SK-N-SH (cell line): ENCODE measurements around the gene STRBP. TPM values are rescaled to one million over a fixed set of nuclear protein-coding genes. Genes with fewer than 3 reads are reported as not detected.

Experiments
- CTCF ChIA-PET: fragments of 300-600, 350-600 bp; formaldehyde crosslinking; extraction: SDS; loops from one replicate; lab custom pipeline; 2021; lab: Yijun Ruan, JAX
- POLR2A ChIA-PET: fragments of 350-600 bp; sonication (Branson Sonifier 250); formaldehyde crosslinking; extraction: SDS; loops from one replicate; lab custom pipeline; 2020; ENCODE audit warnings: antibody characterized with exemption, inconsistent platforms; lab: Yijun Ruan, JAX
- DNase-seq: peaks from one replicate; pipeline ENCODE4 v3.0.0; 2012
- H2AFZ ChIP-seq: fragments of 200-600 bp; sonication (generic); 2 replicates; pipeline ENCODE4 v1.8.1; 2016; ENCODE audit warnings: antibody characterized with exemption, mild to moderate bottlenecking, low read depth
- H3F3A ChIP-seq: fragments of 200-600 bp; sonication (generic); replicated peaks from 2 replicates; pipeline ENCODE3; 2016; ENCODE audit warnings: antibody characterized with exemption, mild to moderate bottlenecking; ENCODE audit not compliant: insufficient read depth
- H3K27ac ChIP-seq, 2 experiments: fragments of 200-500 bp in 1 of 2; fragments of 200-600 bp in 1 of 2; sonication (Bioruptor generic) in 1 of 2; sonication (generic), shearing (Covaris generic) in 1 of 2; 2 replicates each; pipeline versions ENCODE4 v1.5.1 to v1.6.1; 2014 to 2016; ENCODE audit warnings: low read depth in 2 of 2, inconsistent platforms in 1 of 2, low read length in 1 of 2, mild to moderate bottlenecking in 1 of 2, mixed read lengths in 1 of 2
- H3K27me3 ChIP-seq: fragments of 200-600 bp; sonication (generic), shearing (Covaris generic); 2 replicates; pipeline ENCODE4 v1.6.1; 2016; ENCODE audit warnings: mixed run types; ENCODE audit not compliant: insufficient read depth
- H3K36me3 ChIP-seq, 2 experiments: fragments of 200-500 bp in 1 of 2; fragments of 200-600 bp in 1 of 2; sonication (Bioruptor generic) in 1 of 2; sonication (generic) in 1 of 2; replicated peaks in 1 of 2; 2 replicates each; pipeline versions ENCODE3 to v1.5.1; 2014 to 2016; ENCODE audit warnings: low read length in 1 of 2, mild to moderate bottlenecking in 1 of 2; ENCODE audit not compliant: insufficient read depth in 2 of 2, control insufficient read depth in 1 of 2
- H3K4me1 ChIP-seq, 2 experiments: fragments of 200-500 bp in 1 of 2; fragments of 200-600 bp in 1 of 2; sonication (Bioruptor generic) in 1 of 2; sonication (generic), shearing (Covaris generic) in 1 of 2; 2 replicates each; pipeline versions ENCODE4 v1.5.1 to v1.6.1; 2014 to 2016; ENCODE audit warnings: low read depth in 1 of 2, low read length in 1 of 2, mixed run types in 1 of 2; ENCODE audit not compliant: insufficient read depth in 2 of 2, control insufficient read depth in 1 of 2
- H3K4me2 ChIP-seq: fragments of 200-600 bp; sonication (generic), shearing (Covaris generic); 2 replicates; pipeline ENCODE4 v1.6.1; 2017; ENCODE audit warnings: mixed run types
- H3K4me3 ChIP-seq, 2 experiments: fragments of 200-500 bp in 1 of 2; fragments of 200-600 bp in 1 of 2; sonication (Bioruptor generic) in 1 of 2; sonication (generic), shearing (Covaris generic) in 1 of 2; 2 replicates each; pipeline versions ENCODE4 v1.5.1 to v1.8.1; 2014 to 2016; ENCODE audit warnings: low read depth in 2 of 2, inconsistent platforms in 1 of 2, low read length in 1 of 2, mild to moderate bottlenecking in 1 of 2, mixed read lengths in 1 of 2, moderate library complexity in 1 of 2
- H3K79me2 ChIP-seq: fragments of 200-600 bp; sonication (generic); 2 replicates; pipeline ENCODE4 v1.8.1; 2017; ENCODE audit warnings: mild to moderate bottlenecking; ENCODE audit not compliant: insufficient read depth
- H3K9ac ChIP-seq: fragments of 200-600 bp; sonication (generic); 2 replicates; pipeline ENCODE4 v1.6.1; 2017; ENCODE audit warnings: mixed run types
- H3K9me2 ChIP-seq: fragments of 200-600 bp; sonication (generic); 2 replicates; pipeline ENCODE4 v1.6.1; 2017; ENCODE audit warnings: mixed run types
- H3K9me3 ChIP-seq: fragments of 200-600 bp; sonication (generic); 2 replicates; pipeline ENCODE4 v1.6.1; 2017; ENCODE audit warnings: mixed run types, mild to moderate bottlenecking, moderate library complexity
- H4K20me1 ChIP-seq: fragments of 200-600 bp; sonication (generic); 2 replicates; pipeline ENCODE4 v1.6.1; 2017; ENCODE audit warnings: mild to moderate bottlenecking, mixed run types; ENCODE audit not compliant: insufficient read depth
- CTCF ChIP-seq: fragments of 200-600 bp; sonication (generic); IDR thresholded peaks from 2 replicates; pipeline ENCODE4 v1.6.1; 2017; ENCODE audit warnings: antibody characterized with exemption, mild to moderate bottlenecking, moderate library complexity
- EP300 ChIP-seq, 2 experiments: IDR thresholded peaks; 2 replicates each; pipeline versions ENCODE4 v1.4.0 to v1.6.1; 2012; ENCODE audit warnings: borderline replicate concordance in 1 of 2, low read depth in 1 of 2, low read length in 1 of 2
- FOSL2 ChIP-seq: IDR thresholded peaks from 2 replicates; pipeline ENCODE4 v1.4.0; 2012; ENCODE audit warnings: low read depth, mild to moderate bottlenecking, moderate library complexity, borderline replicate concordance
- FOXM1 ChIP-seq: IDR thresholded peaks from 2 replicates; pipeline ENCODE4 v1.4.0; 2012; ENCODE audit warnings: low read depth, mild to moderate bottlenecking
- GABPA ChIP-seq: IDR thresholded peaks from 2 replicates; pipeline ENCODE4 v1.4.0; 2012; ENCODE audit warnings: low read depth, mild to moderate bottlenecking
- MXI1 ChIP-seq: IDR thresholded peaks from 2 replicates; pipeline ENCODE4 v1.6.1; 2012; ENCODE audit warnings: mild to moderate bottlenecking, low read depth, low read length, improper control_type of control experiment
- POLR2AphosphoS5 ChIP-seq: IDR thresholded peaks from 2 replicates; pipeline ENCODE4 v1.6.1; 2012; ENCODE audit warnings: low read depth, low read length
- RAD21 ChIP-seq: IDR thresholded peaks from 2 replicates; pipeline ENCODE4 v1.6.1; 2012; ENCODE audit warnings: mild to moderate bottlenecking, low read length
- RCOR1 ChIP-seq: fragments of 150-350 bp; IDR thresholded peaks from 2 replicates; pipeline ENCODE4 v1.6.1; 2017; ENCODE audit warnings: antibody characterized with exemption, low read length
- REST ChIP-seq: IDR thresholded peaks from 2 replicates; pipeline ENCODE4 v1.6.1; 2012; ENCODE audit warnings: mild to moderate bottlenecking, low read depth, low read length, moderate library complexity
- RFX5 ChIP-seq: IDR thresholded peaks from 2 replicates; pipeline ENCODE4 v1.6.1; 2012; ENCODE audit warnings: mild to moderate bottlenecking, improper control_type of control experiment, low read length
- RXRA ChIP-seq: IDR thresholded peaks from 2 replicates; pipeline ENCODE4 v1.4.0; 2012; ENCODE audit warnings: low read depth, mild to moderate bottlenecking, borderline replicate concordance
- SIN3A ChIP-seq: IDR thresholded peaks from 2 replicates; pipeline ENCODE4 v1.6.1; 2012; ENCODE audit warnings: low read depth, mild to moderate bottlenecking, low read length, moderate library complexity, borderline replicate concordance
- SMC3 ChIP-seq: IDR thresholded peaks from 2 replicates; pipeline ENCODE4 v1.6.1; 2012; ENCODE audit warnings: low read depth, low read length, improper control_type of control experiment
- TCF12 ChIP-seq: IDR thresholded peaks from 2 replicates; pipeline ENCODE4 v1.4.0; 2012
- USF1 ChIP-seq: IDR thresholded peaks from 2 replicates; pipeline ENCODE4 v1.4.0; 2012; ENCODE audit warnings: low read depth, borderline replicate concordance
- YY1 ChIP-seq: IDR thresholded peaks from 2 replicates; pipeline ENCODE4 v1.4.0; 2012; ENCODE audit warnings: low read depth, mild to moderate bottlenecking
- WGBS: methylation state at CpG from one replicate; pipeline ENCODE4 v1.1.6; 2017; ENCODE audit warnings: low lambda C conversion rate; 5-methylcytosine and 5-hydroxymethylcytosine counted together
- polyA plus RNA-seq, 3 experiments: library from polyadenylated mRNA; depleted of rRNA; stranded (reverse); fragments of >200 nt; gene quantifications; 2 replicates each; pipeline ENCODE4 v1.2.3, GENCODE V29; 2012
- TF ChIP-seq, protein P1 (sequence below): fragments of 150-350 bp; IDR thresholded peaks from 2 replicates; pipeline ENCODE4 v1.6.1; 2017; ENCODE audit warnings: antibody characterized with exemption, low read length, low read depth, borderline replicate concordance
- TF ChIP-seq, protein P2 (sequence below): fragments of 150-350 bp; IDR thresholded peaks from 2 replicates; pipeline ENCODE4 v1.6.1; 2016; ENCODE audit warnings: mild to moderate bottlenecking, low read depth, low read length
- TF ChIP-seq, protein P3 (sequence below): IDR thresholded peaks from 2 replicates; pipeline ENCODE4; 2012

STRBP gene
- polyA plus RNA-seq, 1 of the 3 experiments (the other 2 are of a cell fraction), result 5.9 TPM

- Histone ChIP-seq H4K20me1 (no peaks in the 10 kb centered on the region), H3K4me2 (no peak overlapping the region; the same call in 1 of the 2 replicates), H3K9me3 (no peaks in the 10 kb centered on the region), H3K9ac (no peak overlapping the region), H3K9me2 (no peaks in the 10 kb centered on the region), H3K79me2 (no peaks in the 10 kb centered on the region), H3K4me3 (no peak overlapping the region), H3K36me3 (no peaks in the 10 kb centered on the region), H3K27ac (no peak overlapping the region), H3K4me1 (no peaks in the 10 kb centered on the region; a peak in 1 of 4 replicates), H2AFZ (no peak overlapping the region), H3F3A (no peaks in the 10 kb centered on the region), H3K27me3 (peaks cover 5% of the 10 kb centered on the region; the same call in 1 of the 2 replicates)
- ChIA-PET CTCF (interaction anchor here (1.9 kb wide), 1 partner anchor 67 kb away, joined by 8 read pairs; no protein-coding TSS in a partner anchor), POLR2A (no interaction called here)
- no peak for TF ChIP-seq FOXM1
- TF ChIP-seq RFX5, result no peak
- no peak for TF ChIP-seq USF1
- TF ChIP-seq SIN3A, result no peak
- no peak for TF ChIP-seq YY1
- no peak for TF ChIP-seq FOSL2
- TF ChIP-seq RCOR1, result no peak
- TF ChIP-seq, protein P1, sequence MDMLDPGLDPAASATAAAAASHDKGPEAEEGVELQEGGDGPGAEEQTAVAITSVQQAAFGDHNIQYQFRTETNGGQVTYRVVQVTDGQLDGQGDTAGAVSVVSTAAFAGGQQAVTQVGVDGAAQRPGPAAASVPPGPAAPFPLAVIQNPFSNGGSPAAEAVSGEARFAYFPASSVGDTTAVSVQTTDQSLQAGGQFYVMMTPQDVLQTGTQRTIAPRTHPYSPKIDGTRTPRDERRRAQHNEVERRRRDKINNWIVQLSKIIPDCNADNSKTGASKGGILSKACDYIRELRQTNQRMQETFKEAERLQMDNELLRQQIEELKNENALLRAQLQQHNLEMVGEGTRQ, result no peak
- TF ChIP-seq REST, result no peak
- TF ChIP-seq, protein P2, sequence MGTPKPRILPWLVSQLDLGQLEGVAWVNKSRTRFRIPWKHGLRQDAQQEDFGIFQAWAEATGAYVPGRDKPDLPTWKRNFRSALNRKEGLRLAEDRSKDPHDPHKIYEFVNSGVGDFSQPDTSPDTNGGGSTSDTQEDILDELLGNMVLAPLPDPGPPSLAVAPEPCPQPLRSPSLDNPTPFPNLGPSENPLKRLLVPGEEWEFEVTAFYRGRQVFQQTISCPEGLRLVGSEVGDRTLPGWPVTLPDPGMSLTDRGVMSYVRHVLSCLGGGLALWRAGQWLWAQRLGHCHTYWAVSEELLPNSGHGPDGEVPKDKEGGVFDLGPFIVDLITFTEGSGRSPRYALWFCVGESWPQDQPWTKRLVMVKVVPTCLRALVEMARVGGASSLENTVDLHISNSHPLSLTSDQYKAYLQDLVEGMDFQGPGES, result no peak
- TF ChIP-seq SMC3, result no peak
- no peak for TF ChIP-seq TCF12
- TF ChIP-seq MXI1, result no peak
- TF ChIP-seq EP300 (IDR thresholded peaks at IDR 0.05; ENCODE audit: borderline replicate concordance in 1 of 2, low read depth in 1 of 2, low read length in 1 of 2), result no peak
- no peak for TF ChIP-seq GABPA
- no peak for TF ChIP-seq CTCF
- no peak for TF ChIP-seq RXRA
- TF ChIP-seq POLR2AphosphoS5, result no peak
- no peak for TF ChIP-seq RAD21
- TF ChIP-seq, protein P3, sequence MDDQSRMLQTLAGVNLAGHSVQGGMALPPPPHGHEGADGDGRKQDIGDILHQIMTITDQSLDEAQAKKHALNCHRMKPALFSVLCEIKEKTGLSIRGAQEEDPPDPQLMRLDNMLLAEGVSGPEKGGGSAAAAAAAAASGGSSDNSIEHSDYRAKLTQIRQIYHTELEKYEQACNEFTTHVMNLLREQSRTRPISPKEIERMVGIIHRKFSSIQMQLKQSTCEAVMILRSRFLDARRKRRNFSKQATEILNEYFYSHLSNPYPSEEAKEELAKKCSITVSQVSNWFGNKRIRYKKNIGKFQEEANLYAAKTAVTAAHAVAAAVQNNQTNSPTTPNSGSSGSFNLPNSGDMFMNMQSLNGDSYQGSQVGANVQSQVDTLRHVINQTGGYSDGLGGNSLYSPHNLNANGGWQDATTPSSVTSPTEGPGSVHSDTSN, result no peak
- WGBS, result 72% methylated on average over 5 of the region's 5 CpGs
- no peak for DNase-seq
Measured at GRCh38 chr9:123283048-123283408, 14.6 kb upstream of the STRBP start.
